HepG2 (cell line): ENCODE results near the gene STAT4. TPM values are rescaled to one million over a fixed set of nuclear protein-coding genes. Genes with fewer than 3 reads are reported as not detected.

Experiments
- ATAC-seq: fragments of 200-7000 bp; cut with Tn5 transposase; 3 replicates; pipeline ENCODE4 v1.9.1; 2020; ENCODE audit warnings: mild to moderate bottlenecking, moderate library complexity
- BruUV-seq: library from RNA; stranded (reverse); fragments of 400-500 nt; replicated peaks from 2 replicates; lab custom pipeline; 2021; lab: Mats Ljungman, UMichigan
- CTCF ChIA-PET: fragments of 300-600 bp; formaldehyde crosslinking; extraction: SDS; loops from one replicate; lab custom pipeline; 2021; ENCODE audit warnings: low total read pairs, inconsistent platforms, low intra/inter-chr PET ratio; lab: Yijun Ruan, JAX
- POLR2A ChIA-PET: fragments of 350-600 bp; sonication (Branson Sonifier 250); formaldehyde crosslinking; loops from one replicate; lab custom pipeline; 2020; ENCODE audit warnings: antibody characterized with exemption, inconsistent platforms; lab: Yijun Ruan, JAX
- DNase-seq: peaks from one replicate; pipeline ENCODE4 v3.0.0-alpha.2; 2015; ENCODE audit warnings: low spot score
- FAIRE-seq: peaks from 3 replicates; lab custom pipeline; 2011; peaks lifted over from hg19 to GRCh38; lab: Jason Lieb, UNC
- H2AFZ ChIP-seq: one replicate; pipeline ENCODE4 v1.6.1; 2011; ENCODE audit warnings: low read length, inconsistent platforms
- H3K27ac ChIP-seq: fragments of 300-600 bp; 3 replicates; pipeline ENCODE4 v1.8.0; 2011; ENCODE audit warnings: mixed run types, mild to moderate bottlenecking, mixed read lengths, low read length, inconsistent platforms; ENCODE audit not compliant: insufficient read depth; ENCODE audit errors: extremely low read length
- H3K27me3 ChIP-seq, 2 experiments: fragments of 200-600 bp in 1 of 2; 2 replicates in 1 of 2; 3 replicates in 1 of 2; pipeline versions ENCODE4 v1.6.0 to v1.8.0; 2011; ENCODE audit warnings: low read length in 2 of 2, mild to moderate bottlenecking in 2 of 2, moderate library complexity in 2 of 2, inconsistent platforms in 1 of 2; ENCODE audit not compliant: insufficient read depth in 2 of 2, control insufficient read depth in 1 of 2
- H3K36me3 ChIP-seq, 2 experiments: fragments of 200-600 bp in 1 of 2; replicated peaks in 1 of 2; 2 replicates in 1 of 2; 3 replicates in 1 of 2; pipeline versions ENCODE4 v1.5.1 to v1.8.0; 2011; ENCODE audit warnings: low read length in 2 of 2, inconsistent platforms in 1 of 2; ENCODE audit not compliant: insufficient read depth in 2 of 2, control insufficient read depth in 1 of 2
- H3K4me1 ChIP-seq: 2 replicates; pipeline ENCODE4 v1.5.1; 2012; ENCODE audit warnings: low read length, inconsistent platforms; ENCODE audit not compliant: insufficient read depth
- H3K4me2 ChIP-seq: 2 replicates; pipeline ENCODE4 v1.6.0; 2011; ENCODE audit warnings: low read depth, low read length, inconsistent platforms
- H3K4me3 ChIP-seq, 3 experiments: fragments of 200-600 bp in 1 of 3; sonication (generic), shearing (Covaris generic) in 1 of 3; replicated peaks in 1 of 3; 2 replicates each; pipeline ENCODE4 v1.5.1; 2011 to 2016; ENCODE audit warnings: low read length in 3 of 3, inconsistent platforms in 2 of 3, low read depth in 2 of 3, mild to moderate bottlenecking in 2 of 3, control low read depth in 1 of 3, mixed read lengths in 1 of 3; ENCODE audit not compliant: insufficient read depth in 1 of 3
- H3K79me2 ChIP-seq: one replicate; pipeline ENCODE4 v1.6.1; 2011; ENCODE audit warnings: low read length, inconsistent platforms; ENCODE audit not compliant: insufficient read depth
- H3K9ac ChIP-seq: 2 replicates; pipeline ENCODE4 v1.6.0; 2011; ENCODE audit warnings: mild to moderate bottlenecking, low read depth, low read length, inconsistent platforms; ENCODE audit not compliant: insufficient read depth
- H3K9me3 ChIP-seq: 2 replicates; pipeline ENCODE4 v1.5.1; 2012; ENCODE audit warnings: mild to moderate bottlenecking, low read length
- H4K20me1 ChIP-seq: 2 replicates; pipeline ENCODE4 v1.6.0; 2011; ENCODE audit warnings: inconsistent platforms, mild to moderate bottlenecking, low read length, moderate library complexity; ENCODE audit not compliant: insufficient read depth
- GTF2F1 ChIP-seq: fragments of 150-350 bp; IDR thresholded peaks from 2 replicates; pipeline ENCODE4 v1.6.1; 2014; ENCODE audit warnings: low read length
- HBP1 ChIP-seq: IDR thresholded peaks from 2 replicates; pipeline ENCODE4 v1.6.1; 2016; ENCODE audit warnings: low read depth, control low read depth
- HMGXB3 ChIP-seq: sonication (generic); formaldehyde crosslinking; IDR thresholded peaks from 2 replicates; pipeline ENCODE4 v1.4.0; 2020; ENCODE audit warnings: missing genetic modification reagents, borderline replicate concordance
- HOXA7 ChIP-seq: sonication (generic); formaldehyde crosslinking; IDR thresholded peaks from 2 replicates; pipeline ENCODE4 v1.8.1; 2022; ENCODE audit warnings: mild to moderate bottlenecking, missing genetic modification reagents, moderate library complexity
- JUN ChIP-seq: sonication (generic); formaldehyde crosslinking; IDR thresholded peaks from 2 replicates; pipeline ENCODE4 v1.4.0; 2020; ENCODE audit warnings: mild to moderate bottlenecking, missing genetic modification reagents
- MZF1 ChIP-seq: sonication (generic); formaldehyde crosslinking; IDR thresholded peaks from 2 replicates; pipeline ENCODE4 v1.8.1; 2023; ENCODE audit warnings: mild to moderate bottlenecking, missing genetic modification reagents, borderline replicate concordance
- SCMH1 ChIP-seq: sonication (generic); formaldehyde crosslinking; IDR thresholded peaks from 2 replicates; pipeline ENCODE4 v1.9.0; 2021; ENCODE audit warnings: missing genetic modification reagents, mild to moderate bottlenecking, borderline replicate concordance
- SIN3A ChIP-seq: IDR thresholded peaks from 2 replicates; pipeline ENCODE4 v1.6.1; 2011; ENCODE audit warnings: low read depth, mild to moderate bottlenecking, control low read depth, low read length, borderline replicate concordance
- ZBTB21 ChIP-seq: sonication (generic); formaldehyde crosslinking; IDR thresholded peaks from 2 replicates; pipeline ENCODE4 v1.4.0; 2020; ENCODE audit warnings: missing genetic modification reagents
- ZNF432 ChIP-seq: sonication (generic); formaldehyde crosslinking; IDR thresholded peaks from 2 replicates; pipeline ENCODE4 v1.5.0; 2020; ENCODE audit warnings: missing genetic modification reagents, mild to moderate bottlenecking, borderline replicate concordance
- ZNF766 ChIP-seq: sonication (generic); formaldehyde crosslinking; IDR thresholded peaks from 2 replicates; pipeline ENCODE4 v1.5.0; 2020; ENCODE audit warnings: missing genetic modification reagents, borderline replicate concordance
- WGBS: methylation state at CpG from one replicate; pipeline ENCODE4 v1.1.6; 2017; ENCODE audit warnings: low lambda C conversion rate; 5-methylcytosine and 5-hydroxymethylcytosine counted together
- in situ Hi-C: cut with HindIII; loops from 2 replicates; pipeline ENCODE4 v1.10.0; 2017; ENCODE audit warnings: low pct_unique_long_range_greater_than_20kb; ENCODE audit not compliant: extremely low pct_ligation_motif_present
- intact Hi-C: fragments of 100-400 bp; cut with micrococcal nuclease; formaldehyde crosslinking; loops from one replicate; pipeline ENCODE4 v1.10.0; 2022; ENCODE audit not compliant: unreplicated experiment
- polyA plus RNA-seq, 8 experiments: library from polyadenylated mRNA; depleted of rRNA in 3 of 8; stranded (reverse) in 7 of 8; unstranded in 1 of 8; fragments of >200 nt; fragmentation: Illumina TruSeq in 4 of 8; extraction: Trizol in 4 of 8; gene quantifications; 2 replicates each; pipeline versions ENCODE4 v1.2.1 to v1.2.3, GENCODE V29; 2011 to 2016; ENCODE audit warnings: low read depth in 4 of 8, missing spikeins in 1 of 8, mixed read lengths in 1 of 8; ENCODE audit not compliant: insufficient read depth in 1 of 8
- total RNA-seq, 5 experiments: library from RNA; depleted of rRNA; stranded (reverse); fragments of >200 nt; fragmentation: Illumina TruSeq; extraction: Trizol; gene quantifications; 2 replicates each; pipeline ENCODE4 v1.2.3, GENCODE V29; 2016; ENCODE audit warnings: low read depth in 1 of 5
- TF ChIP-seq, protein P1 (sequence below): sonication (generic); formaldehyde crosslinking; IDR thresholded peaks from 2 replicates; pipeline ENCODE4 v1.4.0; 2020; ENCODE audit warnings: mild to moderate bottlenecking, missing genetic modification reagents
- TF ChIP-seq, protein P2 (sequence below): sonication (generic); formaldehyde crosslinking; IDR thresholded peaks from 2 replicates; pipeline ENCODE4 v1.8.0; 2023; ENCODE audit warnings: mild to moderate bottlenecking, missing genetic modification reagents

The STAT4 gene
- total and polyA plus RNA-seq, 2 of the 13 experiments (the other 11 are each of a cell fraction or from before 2014, with no cell fraction given): 0.37 TPM; not detected in 1

DNA sequence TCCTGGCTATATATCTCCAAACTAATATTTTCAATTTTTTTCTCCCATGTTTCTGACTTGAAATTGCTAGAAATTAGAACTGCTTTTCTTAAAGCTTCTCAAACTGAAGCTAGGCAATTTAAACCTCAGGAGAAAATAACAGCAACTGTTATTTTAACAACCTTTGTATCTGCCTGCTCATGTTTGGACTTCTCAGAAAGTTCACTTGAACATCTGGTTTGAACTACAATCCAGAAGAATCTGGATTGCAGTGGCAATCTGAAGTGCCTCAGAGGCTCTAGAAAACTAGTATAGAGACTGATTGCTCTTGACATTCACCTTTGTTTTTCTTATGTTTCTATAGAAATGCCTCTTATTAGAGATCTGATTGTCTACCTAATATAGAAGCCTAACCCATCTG, 64.1 kb downstream of the STAT4 start (continued):
- TF ChIP-seq HMGXB3 (CRISPR knock-in tag): no peak
- TF ChIP-seq, protein P1, sequence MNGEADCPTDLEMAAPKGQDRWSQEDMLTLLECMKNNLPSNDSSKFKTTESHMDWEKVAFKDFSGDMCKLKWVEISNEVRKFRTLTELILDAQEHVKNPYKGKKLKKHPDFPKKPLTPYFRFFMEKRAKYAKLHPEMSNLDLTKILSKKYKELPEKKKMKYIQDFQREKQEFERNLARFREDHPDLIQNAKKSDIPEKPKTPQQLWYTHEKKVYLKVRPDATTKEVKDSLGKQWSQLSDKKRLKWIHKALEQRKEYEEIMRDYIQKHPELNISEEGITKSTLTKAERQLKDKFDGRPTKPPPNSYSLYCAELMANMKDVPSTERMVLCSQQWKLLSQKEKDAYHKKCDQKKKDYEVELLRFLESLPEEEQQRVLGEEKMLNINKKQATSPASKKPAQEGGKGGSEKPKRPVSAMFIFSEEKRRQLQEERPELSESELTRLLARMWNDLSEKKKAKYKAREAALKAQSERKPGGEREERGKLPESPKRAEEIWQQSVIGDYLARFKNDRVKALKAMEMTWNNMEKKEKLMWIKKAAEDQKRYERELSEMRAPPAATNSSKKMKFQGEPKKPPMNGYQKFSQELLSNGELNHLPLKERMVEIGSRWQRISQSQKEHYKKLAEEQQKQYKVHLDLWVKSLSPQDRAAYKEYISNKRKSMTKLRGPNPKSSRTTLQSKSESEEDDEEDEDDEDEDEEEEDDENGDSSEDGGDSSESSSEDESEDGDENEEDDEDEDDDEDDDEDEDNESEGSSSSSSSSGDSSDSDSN (CRISPR knock-in tag): no peak

DNA sequence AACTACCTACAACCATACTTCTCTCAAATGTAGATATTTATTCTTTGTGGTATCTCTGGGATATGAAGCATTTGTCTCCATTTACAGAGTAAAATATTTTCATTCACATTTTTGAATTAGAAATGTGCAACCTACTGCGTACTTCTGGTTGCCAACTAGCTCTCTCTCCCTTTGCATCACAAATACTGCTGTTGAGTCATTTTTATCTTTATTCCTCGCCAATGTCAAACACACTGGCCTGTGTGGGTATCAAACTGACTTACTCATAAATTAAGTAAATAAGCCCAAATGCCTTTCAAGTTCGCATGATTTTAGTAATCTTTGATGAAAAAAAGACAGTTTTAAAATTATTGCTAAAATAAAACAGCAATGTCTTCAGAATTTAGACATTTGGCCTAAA, 67.3 kb downstream of the STAT4 start:
- POLR2A ChIA-PET: no interaction called here
- ATAC-seq: no peak
- DNase-seq: no peak
- no TSS peak for BruUV-seq
- Histone ChIP-seq H3K27ac (no peak overlapping the region), H2AFZ (no peak overlapping the region), H3K79me2 (no peaks in the 10 kb centered on the region), H3K4me3 (no peak overlapping the region), H3K27me3 (no peaks in the 10 kb centered on the region), H4K20me1 (no peaks in the 10 kb centered on the region), H3K4me2 (no peak overlapping the region), H3K4me1 (no peaks in the 10 kb centered on the region), H3K9me3 (no peaks in the 10 kb centered on the region), H3K36me3 (no peaks in the 10 kb centered on the region), H3K9ac (no peak overlapping the region)
- WGBS: 34% methylated on average over 3 of the region's 3 CpGs
- in situ Hi-C loops: no loop called here
- TF ChIP-seq ZNF432 (CRISPR knock-in tag): no peak
- no peak for TF ChIP-seq SCMH1 (CRISPR knock-in tag)
- no peak for TF ChIP-seq HOXA7
- no peak for TF ChIP-seq SIN3A
- no peak for TF ChIP-seq HBP1 (CRISPR knock-in tag)
- no peak for TF ChIP-seq GTF2F1
- no peak for TF ChIP-seq ZBTB21 (CRISPR knock-in tag)
- TF ChIP-seq MZF1: no peak
- TF ChIP-seq, protein P2, sequence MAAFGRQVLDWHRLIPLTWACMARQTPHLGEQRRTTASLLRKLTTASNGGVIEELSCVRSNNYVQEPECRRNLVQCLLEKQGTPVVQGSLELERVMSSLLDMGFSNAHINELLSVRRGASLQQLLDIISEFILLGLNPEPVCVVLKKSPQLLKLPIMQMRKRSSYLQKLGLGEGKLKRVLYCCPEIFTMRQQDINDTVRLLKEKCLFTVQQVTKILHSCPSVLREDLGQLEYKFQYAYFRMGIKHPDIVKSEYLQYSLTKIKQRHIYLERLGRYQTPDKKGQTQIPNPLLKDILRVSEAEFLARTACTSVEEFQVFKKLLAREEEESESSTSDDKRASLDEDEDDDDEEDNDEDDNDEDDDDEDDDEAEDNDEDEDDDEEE (CRISPR knock-in tag): no peak
- no peak for TF ChIP-seq ZNF766
- no peak for TF ChIP-seq JUN (CRISPR knock-in tag)
- CTCF ChIA-PET: no interaction called here
- intact Hi-C loops: no loop called here
- FAIRE-seq: no peak
